Activated CD4-positive, alpha-beta T cell treated with anti-CD3 and anti-CD28 coated beads, Interleukin-2, Interleukin-6, amounts not matched to agents 100 ng/mL and 50 ng/mL, durations not matched to agents 16 hours and 8 hours (primary cell): Measurements from ENCODE around the gene TLR8.
"Not testable (repeated sequence)": the region's sequence is repeated elsewhere in the genome, so short reads cannot be mapped to it uniquely, and the experiment has no call there.

ENCODE experiments used
- DNase-seq: peaks from one replicate; pipeline ENCODE4 v3.0.0-alpha.2; 2020

The TLR8 gene

DNA sequence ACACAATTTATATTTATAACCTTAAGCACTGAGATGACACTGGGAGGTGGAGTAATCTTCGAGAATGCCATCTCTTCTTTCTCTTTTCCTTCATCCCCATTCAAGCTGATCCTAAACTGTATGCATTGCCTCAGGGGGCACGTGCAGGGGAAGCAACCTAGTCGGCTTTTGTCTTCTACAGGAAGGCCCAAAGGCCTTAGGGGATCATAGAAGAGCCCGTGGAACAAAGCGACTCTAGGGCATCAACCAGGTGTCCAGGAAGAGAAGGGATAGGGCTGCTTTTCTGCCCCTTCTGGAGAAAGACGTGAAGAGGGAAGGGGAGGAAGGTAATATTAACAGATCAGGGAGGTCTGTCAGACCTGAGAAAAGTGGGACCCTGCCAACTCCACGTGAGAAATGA lies 6.9 kb upstream of the TLR8 start:
- DNase-seq = no peak

DNA sequence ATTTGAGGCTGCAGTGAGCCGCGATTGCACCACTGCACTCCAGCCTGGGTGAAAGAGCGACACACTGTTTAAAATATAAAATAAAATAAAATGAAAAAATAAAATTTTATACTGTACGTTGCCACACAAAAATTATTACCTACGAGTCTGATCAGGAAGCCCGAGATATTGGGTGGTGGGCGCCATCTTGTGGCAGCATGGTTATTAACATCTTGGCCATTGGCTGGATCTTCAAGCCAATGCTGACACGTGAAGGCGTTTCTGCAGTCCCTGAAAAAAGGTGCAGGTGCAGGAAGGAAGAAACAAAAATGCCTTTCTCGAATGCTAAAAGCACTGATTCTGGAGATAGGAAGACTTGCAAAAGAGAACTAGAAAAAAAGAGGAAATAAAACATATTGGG lies 4.9 kb upstream of the TLR8 start:
- peak; percentile 76 for DNase-seq

DNA sequence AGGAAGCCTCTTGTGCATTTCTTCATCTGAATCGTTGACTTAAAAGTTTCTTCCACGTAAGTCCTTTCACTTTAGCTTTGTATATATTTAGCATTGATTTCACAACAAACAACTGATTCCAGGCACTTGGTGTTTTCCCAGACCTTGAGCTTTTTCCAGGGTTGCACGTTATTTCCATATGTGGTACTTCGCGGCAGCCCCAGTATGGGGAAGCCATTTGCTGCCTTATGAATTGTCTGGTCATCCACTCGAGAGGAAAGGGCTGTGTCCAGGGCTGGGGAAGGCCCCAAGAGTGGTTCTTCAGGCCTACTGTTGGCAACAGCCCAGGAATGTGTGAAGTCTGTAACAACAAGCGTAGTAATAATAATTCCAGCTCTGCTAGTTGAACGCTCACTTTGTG lies 2.8 kb upstream of the TLR8 start:
- no peak for DNase-seq

DNA sequence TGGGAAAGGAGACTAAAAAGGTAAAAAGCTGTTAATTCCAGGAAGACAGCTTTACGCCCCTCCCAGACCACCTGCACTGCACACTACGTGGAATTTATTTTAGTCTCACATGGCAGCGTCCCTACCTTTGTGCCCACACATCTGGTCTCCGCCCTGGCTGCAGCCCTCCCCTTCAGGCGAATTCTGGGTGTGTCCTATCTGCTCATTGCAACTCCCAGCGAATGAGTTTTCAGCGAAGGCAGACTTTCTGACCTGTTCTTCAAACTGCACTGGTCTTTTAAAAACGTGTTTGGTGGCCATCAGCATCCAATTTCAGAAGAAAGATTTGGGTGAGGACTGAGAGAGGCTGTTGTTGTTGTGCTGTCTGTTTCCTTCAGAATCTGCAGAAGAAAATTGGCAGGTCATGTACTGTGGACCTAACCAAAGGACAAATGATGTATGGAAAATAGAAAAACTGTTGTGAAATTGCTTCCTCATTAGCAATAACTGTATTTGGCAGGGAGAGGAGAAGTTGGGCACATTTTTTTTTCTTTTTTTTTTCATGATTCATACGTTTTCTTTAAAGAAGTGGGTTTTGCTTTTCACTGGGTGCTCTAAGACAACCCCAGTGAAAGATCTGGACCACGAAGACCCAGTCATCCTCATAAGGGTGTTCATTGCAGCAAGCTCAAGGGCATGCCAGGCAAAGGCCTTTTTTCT lies 4.2 kb downstream of the TLR8 start:
- no peak for DNase-seq

DNA sequence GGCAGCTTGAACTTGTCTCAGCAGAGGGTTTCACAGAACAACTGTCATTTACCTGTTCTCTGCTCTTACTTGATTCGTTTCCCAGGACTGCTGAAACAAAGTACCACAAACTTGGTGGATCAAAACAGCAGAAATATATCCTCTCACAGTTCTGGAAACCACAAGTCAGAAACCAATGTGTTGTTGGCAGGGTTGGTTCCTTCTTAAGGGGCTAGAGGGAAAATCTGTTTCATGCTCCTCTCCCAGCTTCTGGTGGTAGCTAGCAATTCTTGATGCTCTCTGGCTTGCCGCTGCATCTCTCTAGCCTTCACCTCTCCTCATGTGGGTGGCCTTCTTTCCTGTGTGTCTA lies 4.7 kb downstream of the TLR8 start:
- DNase-seq = no peak

DNA sequence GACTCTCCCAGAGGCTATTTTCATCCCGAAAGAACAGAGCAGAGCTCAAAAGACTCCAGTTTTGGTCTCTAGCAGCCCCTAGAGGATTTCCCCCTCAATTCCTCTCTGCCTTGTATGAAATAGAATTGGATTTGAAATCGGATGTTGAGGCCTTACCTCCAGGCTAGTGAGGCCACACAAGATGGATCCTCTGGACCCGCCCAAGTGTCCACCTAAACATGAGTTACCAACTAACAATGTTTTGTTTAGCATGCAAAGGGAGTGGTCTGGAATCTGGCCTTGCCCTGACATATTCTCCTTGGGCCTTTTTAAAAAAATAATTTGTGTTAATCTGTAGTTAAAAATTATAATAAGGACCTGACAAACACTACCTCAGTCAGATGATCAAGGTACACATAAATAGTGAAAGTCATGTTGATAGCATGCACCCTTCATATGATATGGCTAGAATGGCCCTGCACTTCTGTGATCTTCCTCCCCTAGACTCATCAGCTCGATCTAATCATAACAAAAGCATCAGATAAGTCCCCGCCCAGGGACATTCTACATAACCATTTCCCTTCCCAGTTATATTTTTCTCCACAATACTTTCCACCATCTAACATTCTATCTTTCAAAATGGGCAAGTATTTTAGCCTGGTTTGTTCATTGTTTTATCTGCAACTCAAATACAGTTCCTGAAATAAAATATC lies 6.5 kb downstream of the TLR8 start:
- DNase-seq = no peak

DNA sequence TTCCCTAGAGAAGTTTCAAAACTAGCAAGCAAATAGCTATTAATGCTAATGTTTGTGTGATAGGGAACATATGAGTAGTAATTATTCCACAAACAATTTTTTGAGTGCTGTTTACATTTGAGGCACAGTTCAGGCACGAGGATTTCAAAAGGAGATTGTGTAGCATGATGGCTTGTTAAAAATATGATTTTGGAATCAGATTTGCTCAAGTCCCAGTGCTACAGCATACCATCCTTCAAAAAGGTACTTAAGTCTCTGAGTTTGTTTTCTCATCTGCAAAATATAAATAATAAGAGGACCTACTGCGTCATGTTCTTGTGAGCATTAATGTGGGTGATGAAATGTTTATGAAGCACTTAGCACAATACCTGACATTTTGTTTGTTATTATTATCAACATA lies 11.3 kb downstream of the TLR8 start:
- no peak for DNase-seq

DNA sequence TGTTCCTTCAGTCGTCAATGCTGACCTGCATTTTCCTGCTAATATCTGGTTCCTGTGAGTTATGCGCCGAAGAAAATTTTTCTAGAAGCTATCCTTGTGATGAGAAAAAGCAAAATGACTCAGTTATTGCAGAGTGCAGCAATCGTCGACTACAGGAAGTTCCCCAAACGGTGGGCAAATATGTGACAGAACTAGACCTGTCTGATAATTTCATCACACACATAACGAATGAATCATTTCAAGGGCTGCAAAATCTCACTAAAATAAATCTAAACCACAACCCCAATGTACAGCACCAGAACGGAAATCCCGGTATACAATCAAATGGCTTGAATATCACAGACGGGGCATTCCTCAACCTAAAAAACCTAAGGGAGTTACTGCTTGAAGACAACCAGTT lies 12.6 kb downstream of the TLR8 start:
- no peak for DNase-seq

DNA sequence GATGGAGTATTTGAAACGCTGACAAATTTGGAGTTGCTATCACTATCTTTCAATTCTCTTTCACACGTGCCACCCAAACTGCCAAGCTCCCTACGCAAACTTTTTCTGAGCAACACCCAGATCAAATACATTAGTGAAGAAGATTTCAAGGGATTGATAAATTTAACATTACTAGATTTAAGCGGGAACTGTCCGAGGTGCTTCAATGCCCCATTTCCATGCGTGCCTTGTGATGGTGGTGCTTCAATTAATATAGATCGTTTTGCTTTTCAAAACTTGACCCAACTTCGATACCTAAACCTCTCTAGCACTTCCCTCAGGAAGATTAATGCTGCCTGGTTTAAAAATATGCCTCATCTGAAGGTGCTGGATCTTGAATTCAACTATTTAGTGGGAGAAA lies 13.2 kb downstream of the TLR8 start:
- no peak for DNase-seq

DNA sequence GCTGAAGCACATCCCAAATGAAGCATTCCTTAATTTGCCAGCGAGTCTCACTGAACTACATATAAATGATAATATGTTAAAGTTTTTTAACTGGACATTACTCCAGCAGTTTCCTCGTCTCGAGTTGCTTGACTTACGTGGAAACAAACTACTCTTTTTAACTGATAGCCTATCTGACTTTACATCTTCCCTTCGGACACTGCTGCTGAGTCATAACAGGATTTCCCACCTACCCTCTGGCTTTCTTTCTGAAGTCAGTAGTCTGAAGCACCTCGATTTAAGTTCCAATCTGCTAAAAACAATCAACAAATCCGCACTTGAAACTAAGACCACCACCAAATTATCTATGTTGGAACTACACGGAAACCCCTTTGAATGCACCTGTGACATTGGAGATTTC lies 14.6 kb downstream of the TLR8 start:
- DNase-seq = no peak

DNA sequence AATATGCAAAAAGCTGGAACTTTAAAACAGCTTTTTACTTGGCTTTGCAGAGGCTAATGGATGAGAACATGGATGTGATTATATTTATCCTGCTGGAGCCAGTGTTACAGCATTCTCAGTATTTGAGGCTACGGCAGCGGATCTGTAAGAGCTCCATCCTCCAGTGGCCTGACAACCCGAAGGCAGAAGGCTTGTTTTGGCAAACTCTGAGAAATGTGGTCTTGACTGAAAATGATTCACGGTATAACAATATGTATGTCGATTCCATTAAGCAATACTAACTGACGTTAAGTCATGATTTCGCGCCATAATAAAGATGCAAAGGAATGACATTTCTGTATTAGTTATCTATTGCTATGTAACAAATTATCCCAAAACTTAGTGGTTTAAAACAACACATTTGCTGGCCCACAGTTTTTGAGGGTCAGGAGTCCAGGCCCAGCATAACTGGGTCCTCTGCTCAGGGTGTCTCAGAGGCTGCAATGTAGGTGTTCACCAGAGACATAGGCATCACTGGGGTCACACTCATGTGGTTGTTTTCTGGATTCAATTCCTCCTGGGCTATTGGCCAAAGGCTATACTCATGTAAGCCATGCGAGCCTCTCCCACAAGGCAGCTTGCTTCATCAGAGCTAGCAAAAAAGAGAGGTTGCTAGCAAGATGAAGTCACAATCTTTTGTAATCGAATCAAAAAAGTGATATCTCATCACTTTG lies 15.6 kb downstream of the TLR8 start:
- no peak for DNase-seq

DNA sequence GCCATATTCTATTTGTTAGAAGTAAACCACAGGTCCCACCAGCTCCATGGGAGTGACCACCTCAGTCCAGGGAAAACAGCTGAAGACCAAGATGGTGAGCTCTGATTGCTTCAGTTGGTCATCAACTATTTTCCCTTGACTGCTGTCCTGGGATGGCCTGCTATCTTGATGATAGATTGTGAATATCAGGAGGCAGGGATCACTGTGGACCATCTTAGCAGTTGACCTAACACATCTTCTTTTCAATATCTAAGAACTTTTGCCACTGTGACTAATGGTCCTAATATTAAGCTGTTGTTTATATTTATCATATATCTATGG lies 16.1 kb downstream of the TLR8 start:
- DNase-seq = no peak

DNA sequence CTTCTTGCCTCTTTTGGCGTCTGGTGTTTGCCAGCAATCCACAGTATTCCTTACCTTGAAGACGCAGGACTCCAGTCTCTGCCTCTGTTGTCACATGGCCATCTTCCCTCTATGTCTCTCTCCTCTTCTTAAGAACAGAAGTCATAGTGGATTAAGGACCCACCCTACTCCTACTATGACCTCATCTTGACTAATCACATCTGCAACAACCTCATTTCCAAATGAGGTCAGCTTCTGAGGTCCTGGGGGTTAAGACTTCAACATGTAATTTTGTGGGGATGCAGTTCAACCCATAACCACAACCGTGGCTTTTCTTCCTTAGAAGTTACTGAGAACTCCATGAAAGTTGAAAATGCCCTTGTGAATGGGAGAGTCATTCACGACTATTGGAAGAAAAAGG lies 23.3 kb downstream of the TLR8 start:
- DNase-seq = no peak

DNA sequence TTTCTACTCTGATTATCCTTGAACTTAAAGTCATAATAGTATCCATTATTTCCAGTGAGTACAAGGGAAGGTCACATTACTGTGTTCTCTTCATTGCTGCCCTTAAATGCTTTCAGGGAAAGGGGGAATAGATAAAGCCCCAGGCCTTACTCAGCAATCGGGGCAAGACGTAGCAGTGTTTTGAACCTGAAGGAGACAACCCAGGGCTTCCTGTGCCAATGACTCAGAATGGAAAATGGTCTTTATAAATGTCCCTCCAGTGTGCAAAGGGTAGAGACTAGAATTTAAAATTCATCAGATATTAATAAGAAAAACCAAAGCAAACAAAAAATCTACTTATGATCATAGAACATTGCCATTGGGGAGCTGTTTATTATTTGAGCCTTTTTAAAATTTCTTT lies 23.7 kb downstream of the TLR8 start:
- DNase-seq = no peak

DNA sequence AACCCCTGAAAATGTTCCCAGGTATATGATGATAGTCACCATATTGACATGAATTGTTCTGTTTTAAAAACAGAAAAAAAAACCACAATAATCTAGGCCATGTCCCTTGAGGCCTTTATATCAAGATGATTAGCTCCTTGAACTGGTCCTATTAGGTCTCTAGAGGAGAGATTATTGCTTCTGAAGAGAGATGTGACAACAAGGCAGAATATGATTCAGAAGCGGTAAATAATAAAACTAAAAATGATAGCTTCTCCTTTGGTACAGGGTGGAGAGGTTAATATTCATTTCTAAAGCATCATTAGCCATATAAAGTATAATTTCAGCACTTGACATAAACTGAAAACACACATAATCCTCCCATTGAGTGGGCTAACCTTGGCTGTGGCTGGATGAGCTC lies 25.8 kb downstream of the TLR8 start:
- no peak for DNase-seq

DNA sequence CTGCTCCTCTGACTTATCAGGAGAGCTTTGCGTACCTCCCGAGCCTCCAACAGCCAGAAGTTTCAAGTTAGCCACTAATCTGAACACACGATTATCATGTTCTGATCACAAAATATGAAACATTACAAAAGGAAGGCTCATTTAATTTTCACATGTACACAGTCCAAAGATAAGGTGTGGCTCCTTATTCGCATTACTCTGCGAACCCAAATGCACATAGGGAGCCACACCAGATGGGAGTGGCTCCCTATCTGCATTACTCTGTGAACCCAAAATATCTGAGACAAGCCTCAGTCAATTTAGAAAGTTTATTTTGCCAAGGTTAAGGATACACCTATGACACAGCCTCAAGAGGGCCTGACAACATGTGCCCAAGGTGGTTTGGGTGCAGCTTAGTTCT lies 28.4 kb downstream of the TLR8 start:
- DNase-seq = no peak

DNA sequence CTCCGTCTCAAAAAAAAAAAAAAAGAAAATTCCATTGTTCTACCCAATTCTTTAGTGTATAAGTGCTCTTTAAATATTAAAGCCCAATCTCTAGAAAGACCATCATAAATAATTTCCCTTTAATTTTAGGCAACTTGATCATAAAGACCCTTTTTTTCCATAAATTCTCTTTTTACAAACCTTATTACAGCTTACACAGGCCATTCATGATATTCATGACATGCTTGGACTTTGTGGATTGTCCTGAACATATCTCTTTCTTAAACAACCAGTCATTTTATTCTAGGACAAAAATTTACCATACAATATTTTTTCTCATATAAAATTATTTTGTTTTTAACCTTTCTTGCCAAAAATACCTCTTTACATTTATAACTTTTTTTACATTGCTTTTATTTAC lies 30.5 kb downstream of the TLR8 start:
- DNase-seq = no peak

DNA sequence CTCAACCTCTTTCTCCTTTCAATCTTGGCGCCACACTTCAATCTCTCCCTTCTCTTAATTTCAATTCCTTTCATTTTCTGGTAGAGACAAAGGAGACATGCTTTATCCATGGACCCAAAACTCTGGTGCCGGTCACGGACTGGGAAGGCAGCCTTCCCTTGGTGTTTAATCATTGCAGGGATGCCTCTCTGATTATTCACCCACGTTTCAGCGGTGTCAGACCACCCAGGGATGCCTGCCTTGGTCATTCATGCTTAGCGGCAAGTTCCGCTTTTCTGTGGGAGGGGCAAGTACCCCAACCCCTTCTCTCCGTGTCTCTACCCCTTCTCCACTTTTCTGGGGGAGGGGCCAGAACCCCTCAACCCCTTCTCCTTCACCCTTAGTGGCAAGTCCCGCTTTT lies 34.1 kb downstream of the TLR8 start:
- DNase-seq = not testable (repeated sequence)

DNA sequence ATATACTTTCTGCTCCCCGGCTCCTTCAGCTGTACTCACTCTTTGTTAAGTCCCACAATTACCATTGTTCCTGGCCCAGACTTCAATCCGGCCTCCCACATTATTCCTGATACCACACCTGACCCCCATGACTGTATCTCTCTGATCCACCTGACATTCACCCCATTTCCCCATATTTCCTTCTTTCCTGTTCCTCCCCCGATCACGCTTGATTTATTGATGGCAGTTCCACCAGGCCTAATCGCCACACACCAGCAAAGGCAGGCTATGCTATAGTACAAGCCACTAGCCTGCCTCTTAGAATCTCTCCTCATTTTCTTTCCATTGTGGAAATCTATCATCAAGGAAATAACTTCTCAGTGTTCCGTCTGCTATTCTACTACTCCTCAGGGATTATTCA lies 37.2 kb downstream of the TLR8 start:
- DNase-seq = not testable (repeated sequence)

DNA sequence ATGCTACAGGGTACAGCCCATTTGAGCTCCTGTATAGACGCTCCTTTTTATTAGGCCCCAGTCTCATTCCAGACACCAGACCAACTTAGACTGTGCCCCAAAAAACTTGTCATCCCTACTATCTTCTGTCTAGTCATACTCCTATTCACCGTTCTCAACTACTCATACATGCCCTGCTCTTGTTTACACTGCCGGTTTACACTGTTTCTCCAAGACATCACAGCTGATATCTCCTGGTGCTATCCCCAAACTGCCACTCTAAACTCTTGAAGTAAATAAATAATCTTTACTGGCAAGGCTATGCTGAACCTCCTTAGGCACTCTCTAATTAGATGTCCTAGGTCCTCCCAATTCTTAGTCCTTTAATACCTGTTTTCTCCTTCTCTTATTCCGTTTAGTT lies 38.0 kb downstream of the TLR8 start:
- DNase-seq = not testable (repeated sequence)

DNA sequence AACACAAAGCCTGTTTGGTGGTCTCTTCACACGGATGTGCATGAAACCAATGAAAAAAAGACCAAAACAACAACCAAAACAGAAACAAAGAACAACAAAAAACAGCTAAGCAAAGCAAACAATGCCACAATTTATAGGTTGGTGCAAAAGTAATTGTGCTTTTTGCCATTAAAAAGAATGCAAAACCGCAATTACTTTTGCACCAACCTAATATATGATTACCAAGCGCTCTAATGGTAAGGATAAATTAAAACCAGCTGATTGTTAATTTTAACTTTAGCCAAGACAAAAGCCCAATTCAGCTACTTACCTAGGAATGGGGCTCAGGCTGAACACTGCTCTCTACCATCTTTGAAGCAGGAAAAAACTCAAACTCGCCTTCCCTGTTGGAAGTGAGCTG lies 39.1 kb downstream of the TLR8 start:
- no peak for DNase-seq

DNA sequence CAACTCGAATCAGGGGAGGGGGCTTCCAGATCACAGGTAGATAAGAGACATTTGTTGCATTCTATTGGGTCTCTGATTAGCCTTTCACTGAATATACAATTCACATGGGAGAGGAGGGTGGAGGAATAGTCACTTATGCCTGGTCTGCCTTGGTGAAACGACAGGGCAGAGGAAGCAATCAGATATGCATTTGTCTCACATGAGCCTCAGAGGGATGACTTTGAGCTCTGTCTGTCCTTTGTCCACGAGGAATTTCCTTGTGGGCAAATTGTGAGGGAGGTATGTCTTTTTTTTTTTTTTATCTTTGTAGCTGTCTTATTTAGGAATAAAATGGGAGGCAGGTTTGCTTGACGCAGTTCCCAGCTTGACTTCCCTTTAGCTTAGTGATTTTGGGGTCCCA lies 40.0 kb downstream of the TLR8 start:
- no peak for DNase-seq

DNA sequence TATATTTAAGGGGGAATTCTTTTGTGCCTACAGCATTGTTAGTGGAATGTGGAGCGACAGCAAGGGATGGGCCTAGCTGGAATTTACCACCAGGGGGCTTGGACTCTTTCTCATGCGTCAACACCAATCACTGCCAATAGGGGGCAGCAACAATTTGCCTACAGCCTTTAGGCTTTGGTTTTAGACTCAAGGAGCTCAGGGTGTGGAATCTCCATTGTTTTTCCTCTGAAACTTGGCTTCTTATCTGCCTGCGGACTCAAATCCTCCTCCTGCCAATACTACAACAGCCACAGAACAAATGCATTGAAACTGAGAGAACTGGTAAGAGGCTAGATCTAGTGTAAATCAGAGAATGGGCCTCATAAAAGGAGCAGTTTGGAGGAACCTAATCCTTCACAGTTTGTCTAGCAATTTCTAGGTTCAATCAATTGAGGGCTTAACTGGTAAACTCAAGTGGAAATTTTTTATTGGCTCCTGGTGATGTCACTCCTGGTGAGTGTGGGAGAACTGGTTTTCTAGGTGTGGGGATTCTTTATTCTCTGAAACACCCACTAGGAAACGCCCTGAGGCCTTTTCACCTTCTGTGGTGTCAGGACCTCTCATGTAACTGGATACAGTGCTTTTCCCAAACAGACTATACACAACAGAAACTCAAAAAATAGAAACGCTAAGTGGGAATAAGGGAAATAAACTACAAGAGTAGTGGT lies 40.6 kb downstream of the TLR8 start:
- DNase-seq = peak; percentile 91
